HCT116 (cell line): Measurements from ENCODE around the gene PNMA8C. TPM values are rescaled to one million over a fixed set of nuclear protein-coding genes. Genes with fewer than 3 reads are reported as not detected.

Source experiments
- ATAC-seq: fragments of 200-7000 bp; cut with Tn5 transposase; 2 replicates; pipeline ENCODE4 v1.9.1; 2020; ENCODE audit warnings: mild to moderate bottlenecking, moderate library complexity
- BruUV-seq: library from RNA; stranded (reverse); fragments of 400-500 nt; replicated peaks from 2 replicates; lab custom pipeline; 2021; lab: Mats Ljungman, UMichigan
- CTCF ChIA-PET: fragments of 300-600 bp; sonication (Branson Sonifier 250); formaldehyde crosslinking; loops from one replicate; lab custom pipeline; 2021; ENCODE audit warnings: antibody characterized with exemption; lab: Charles Lee
- POLR2A ChIA-PET: fragments of 300-600, 350-600 bp; sonication (Branson Sonifier 250); formaldehyde crosslinking; loops from one replicate; lab custom pipeline; 2021; ENCODE audit warnings: antibody characterized with exemption; lab: Charles Lee
- RAD21 ChIA-PET, 2 experiments: fragments of 300-600 bp; sonication (Branson Sonifier 250); formaldehyde crosslinking; loops; one replicate each; lab custom pipeline; 2023; ENCODE audit warnings: low total read pairs in 2 of 2; ENCODE audit not compliant: uncharacterized antibody in 2 of 2, unreplicated experiment in 2 of 2, low non-redundant PET in 1 of 2; lab: Charles Lee
- DNase-seq: peaks from one replicate; pipeline ENCODE4 v3.0.0-alpha.2; 2010; ENCODE audit warnings: low read depth, low spot score
- H2AFZ ChIP-seq: fragments of 200-600 bp; shearing (Covaris generic), sonication (generic); 2 replicates; pipeline ENCODE4 v1.6.1; 2017; ENCODE audit warnings: low read depth, mixed run types, mixed read lengths, antibody characterized with exemption, low read length; ENCODE audit not compliant: poor library complexity, severe bottlenecking
- H3K27ac ChIP-seq: 2 replicates; pipeline ENCODE4 v1.5.1; 2012; ENCODE audit warnings: low read depth, low read length
- H3K27me3 ChIP-seq: fragments of 200-600 bp; sonication (generic); 2 replicates; pipeline ENCODE4 v1.6.1; 2016; ENCODE audit warnings: mixed run types, low read length, mixed read lengths; ENCODE audit not compliant: insufficient read depth
- H3K36me3 ChIP-seq, 2 experiments: fragments of 200-500 bp in 1 of 2; fragments of 200-600 bp in 1 of 2; sonication (Bioruptor generic) in 1 of 2; sonication (generic) in 1 of 2; 2 replicates each; pipeline versions ENCODE4 v1.5.1 to v1.6.1; 2014 to 2016; ENCODE audit warnings: low read length in 2 of 2, inconsistent platforms in 1 of 2, mixed read lengths in 1 of 2, mixed run types in 1 of 2; ENCODE audit not compliant: insufficient read depth in 2 of 2, control insufficient read depth in 1 of 2
- H3K4me1 ChIP-seq, 2 experiments: fragments of 200-600 bp in 1 of 2; sonication (generic) in 1 of 2; 2 replicates each; pipeline versions ENCODE4 v1.5.1 to v1.6.1; 2012 to 2017; ENCODE audit warnings: low read length in 2 of 2, inconsistent platforms in 1 of 2, mild to moderate bottlenecking in 1 of 2, mixed read lengths in 1 of 2, mixed run types in 1 of 2, moderate library complexity in 1 of 2; ENCODE audit not compliant: insufficient read depth in 2 of 2, control insufficient read depth in 1 of 2
- H3K4me2 ChIP-seq: fragments of 200-600 bp; sonication (generic); 2 replicates; pipeline ENCODE4 v1.6.1; 2017; ENCODE audit warnings: mixed run types, low read length, mixed read lengths
- H3K4me3 ChIP-seq, 2 experiments: fragments of 200-600 bp in 1 of 2; sonication (generic) in 1 of 2; replicated peaks in 1 of 2; 2 replicates each; pipeline ENCODE4 v1.5.1; 2011 to 2016; ENCODE audit warnings: low read length in 2 of 2, control low read depth in 1 of 2, low read depth in 1 of 2, mild to moderate bottlenecking in 1 of 2, mixed read lengths in 1 of 2, mixed run types in 1 of 2
- H3K79me2 ChIP-seq: fragments of 200-600 bp; sonication (generic); 2 replicates; pipeline ENCODE4 v1.6.1; 2017; ENCODE audit warnings: mild to moderate bottlenecking, mixed run types, low read length, moderate library complexity, mixed read lengths; ENCODE audit not compliant: insufficient read depth
- H3K9ac ChIP-seq: fragments of 200-600 bp; sonication (generic); 2 replicates; pipeline ENCODE4 v1.6.1; 2016; ENCODE audit warnings: low read length, mixed read lengths
- H3K9me2 ChIP-seq: fragments of 200-600 bp; sonication (generic), shearing (Covaris generic); 2 replicates; pipeline ENCODE4 v1.6.1; 2017; ENCODE audit warnings: mixed run types, mild to moderate bottlenecking, moderate library complexity; ENCODE audit not compliant: insufficient read depth
- H3K9me3 ChIP-seq, 2 experiments: fragments of 200-500 bp in 1 of 2; fragments of 200-600 bp in 1 of 2; sonication (Bioruptor generic) in 1 of 2; sonication (generic) in 1 of 2; 2 replicates each; pipeline ENCODE4 v1.6.1; 2014 to 2017; ENCODE audit warnings: low read length in 2 of 2, mixed read lengths in 2 of 2, inconsistent platforms in 1 of 2, low read depth in 1 of 2, mild to moderate bottlenecking in 1 of 2, mixed run types in 1 of 2, moderate library complexity in 1 of 2; ENCODE audit not compliant: control insufficient read depth in 1 of 2, insufficient read depth in 1 of 2
- H4K20me1 ChIP-seq: fragments of 200-600 bp; sonication (generic), shearing (Covaris generic); 2 replicates; pipeline ENCODE4 v1.6.1; 2017; ENCODE audit warnings: mixed run types, mild to moderate bottlenecking, moderate library complexity; ENCODE audit not compliant: insufficient read depth
- CTCF ChIP-seq, 3 experiments: fragments of 200-600 bp in 1 of 3; sonication (generic) in 1 of 3; IDR thresholded peaks in 2 of 3; conservative IDR thresholded peaks in 1 of 3; 2 replicates each; pipeline ENCODE4 v1.5.1; 2012 to 2017; ENCODE audit warnings: low read depth in 2 of 3, low read length in 2 of 3, antibody characterized with exemption in 1 of 3, borderline replicate concordance in 1 of 3, control low read depth in 1 of 3, mild to moderate bottlenecking in 1 of 3, mixed read lengths in 1 of 3, mixed run types in 1 of 3, moderate library complexity in 1 of 3; ENCODE audit not compliant: insufficient read depth in 1 of 3
- EGR1 ChIP-seq: IDR thresholded peaks from 2 replicates; pipeline ENCODE4 v1.6.1; 2012; ENCODE audit warnings: low read depth
- EZH2phosphoT487 ChIP-seq: fragments of 200-600 bp; IDR thresholded peaks from 2 replicates; pipeline ENCODE4 v1.6.1; 2018; ENCODE audit warnings: antibody characterized with exemption, borderline replicate concordance
- FOSL1 ChIP-seq: IDR thresholded peaks from 2 replicates; pipeline ENCODE4 v1.6.1; 2012; ENCODE audit warnings: low read depth
- MAX ChIP-seq: IDR thresholded peaks from 2 replicates; pipeline ENCODE4 v1.6.1; 2012
- POLR2A ChIP-seq: IDR thresholded peaks from 2 replicates; pipeline ENCODE4 v1.7.0; 2011; ENCODE audit warnings: borderline replicate concordance; ENCODE audit not compliant: insufficient read depth, insufficient read length; ENCODE audit errors: extremely low read depth
- RAD21 ChIP-seq: IDR thresholded peaks from 2 replicates; pipeline ENCODE4 v1.6.1; 2012; ENCODE audit warnings: low read depth, mild to moderate bottlenecking
- REST ChIP-seq: IDR thresholded peaks from 2 replicates; pipeline ENCODE4 v1.6.1; 2012; ENCODE audit warnings: low read depth
- intact Hi-C: fragments of 100-400 bp; cut with micrococcal nuclease; formaldehyde crosslinking; loops from 2 replicates; pipeline ENCODE4 v1.10.0; 2022
- total RNA-seq: library from RNA; stranded (reverse); gene quantifications from one replicate; pipeline ENCODE4 v1.2.1, GENCODE V29; 2021; ENCODE audit not compliant: unreplicated experiment

The PNMA8C gene
- total RNA-seq, 1 experiment from 2014 or later, result not detected

- Histone ChIP-seq H3K79me2 (no peaks in the 10 kb centered on the region), H3K36me3 (no peaks in the 10 kb centered on the region)
- TF ChIP-seq RAD21, result no peak
- no peak for TF ChIP-seq REST
- no peak for TF ChIP-seq CTCF (IDR thresholded peaks at IDR 0.05 in 2 of 3, conservative IDR thresholded peaks at IDR 0.05 in 1 of 3; ENCODE audit: borderline replicate concordance in 1 of 3, insufficient read depth in 1 of 3, low read depth in 2 of 3, low read length in 2 of 3)
- no peak for TF ChIP-seq MAX
- TF ChIP-seq FOSL1, result no peak
- no peak for TF ChIP-seq POLR2A
- TF ChIP-seq EGR1, result no peak
- no peak for TF ChIP-seq EZH2phosphoT487
- TF ChIP-seq, all 23 proteins: peak for 0
- H3K4me1 ChIP-seq, result no peaks in the 10 kb centered on the region; a peak in 1 of 4 replicates
- H3K4me3 ChIP-seq, result no peak overlapping the region
- no peak overlapping the region for H3K27ac ChIP-seq
- H3K9me2 ChIP-seq, result no peaks in the 10 kb centered on the region
- H3K4me2 ChIP-seq, result no peak overlapping the region
- no peak overlapping the region for H2AFZ ChIP-seq
- ChIA-PET POLR2A (interaction anchor here (0.5 kb wide), 1 partner anchor 9 kb away, joined by 3 read pairs; no protein-coding TSS in a partner anchor), CTCF (no interaction called here), RAD21 (no interaction called here)
- no TSS peak for BruUV-seq
- H3K9ac ChIP-seq, result no peak overlapping the region
- DNase-seq (no peak), ATAC-seq (no peak)
- intact Hi-C loops, result no loop called here
- H3K9me3 ChIP-seq, result no peaks in the 10 kb centered on the region
- H3K27me3 ChIP-seq, result no peaks in the 10 kb centered on the region
- no peaks in the 10 kb centered on the region for H4K20me1 ChIP-seq
These were observed 18.3 kb downstream of the PNMA8C start for GRCh38 chr19:46410205-46411087.
